GM23338 (cell line): ENCODE results near the gene MAN1C1. TPM values are rescaled to one million over a fixed set of nuclear protein-coding genes. Genes with fewer than 3 reads are reported as not detected.

Experiments used
- ATAC-seq: fragments of 200-7000 bp; cut with Tn5 transposase; 3 replicates; pipeline ENCODE4 v1.9.1; 2020
- DNase-seq: peaks from one replicate; pipeline ENCODE4 v3.0.0-alpha.2; 2015; ENCODE audit warnings: low spot score
- H2AFZ ChIP-seq: fragments of 200-600 bp; sonication (generic); 2 replicates; pipeline ENCODE4 v1.8.0; 2016; ENCODE audit warnings: antibody characterized with exemption, mild to moderate bottlenecking, moderate library complexity
- H3F3A ChIP-seq: fragments of 200-600 bp; sonication (generic); replicated peaks from 2 replicates; pipeline ENCODE4 v1.8.0; 2017; ENCODE audit warnings: antibody characterized with exemption, mixed run types, low read depth
- H3K27ac ChIP-seq: fragments of 200-600 bp; sonication (generic); 2 replicates; pipeline ENCODE4 v1.6.1; 2016; ENCODE audit warnings: low read depth
- H3K27me3 ChIP-seq: fragments of 200-600 bp; sonication (generic); 2 replicates; pipeline ENCODE4 v1.8.0; 2016; ENCODE audit warnings: mild to moderate bottlenecking, mixed run types, moderate library complexity; ENCODE audit not compliant: insufficient read depth
- H3K36me3 ChIP-seq: fragments of 200-600 bp; sonication (generic); 2 replicates; pipeline ENCODE4 v1.8.0; 2016; ENCODE audit warnings: mild to moderate bottlenecking; ENCODE audit not compliant: insufficient read depth
- H3K4me1 ChIP-seq: fragments of 200-600 bp; sonication (generic); 2 replicates; pipeline ENCODE4 v1.8.0; 2016; ENCODE audit warnings: mild to moderate bottlenecking, moderate library complexity; ENCODE audit not compliant: insufficient read depth
- H3K4me2 ChIP-seq: fragments of 200-600 bp; sonication (generic); 2 replicates; pipeline ENCODE4 v1.7.1; 2017; ENCODE audit warnings: mixed run types
- H3K4me3 ChIP-seq: fragments of 200-600 bp; sonication (generic); 2 replicates; pipeline ENCODE4 v1.6.1; 2016; ENCODE audit warnings: mixed run types
- H3K79me2 ChIP-seq: fragments of 200-600 bp; sonication (generic); replicated peaks from 2 replicates; pipeline ENCODE4 v1.8.0; 2017; ENCODE audit warnings: mild to moderate bottlenecking; ENCODE audit not compliant: insufficient read depth
- H3K9me2 ChIP-seq: fragments of 200-600 bp; sonication (generic); 2 replicates; pipeline ENCODE4 v1.8.0; 2017; ENCODE audit not compliant: insufficient read depth
- H4K20me1 ChIP-seq: fragments of 200-600 bp; sonication (generic); replicated peaks from 2 replicates; pipeline ENCODE4 v1.8.0; 2017; ENCODE audit warnings: mild to moderate bottlenecking; ENCODE audit not compliant: insufficient read depth
- H3K27ac Mint-ChIP-seq: 2 replicates; pipeline ENCODE4 v1.8.0; 2020; ENCODE audit warnings: inconsistent platforms, mild to moderate bottlenecking, moderate library complexity, mixed read lengths
- H3K27me3 Mint-ChIP-seq: 3 replicates; pipeline ENCODE4 v1.8.0; 2022; ENCODE audit warnings: low read depth, mild to moderate bottlenecking, moderate library complexity, mixed read lengths, inconsistent platforms; ENCODE audit not compliant: insufficient read depth, poor library complexity
- H3K36me3 Mint-ChIP-seq: 3 replicates; pipeline ENCODE4 v1.8.0; 2021; ENCODE audit warnings: low read depth, mild to moderate bottlenecking, inconsistent platforms, moderate library complexity, mixed read lengths
- H3K4me1 Mint-ChIP-seq: 3 replicates; pipeline ENCODE4 v1.8.0; 2020; ENCODE audit warnings: mild to moderate bottlenecking, inconsistent platforms, mixed read lengths
- H3K4me3 Mint-ChIP-seq: 3 replicates; pipeline ENCODE4 v1.8.0; 2021; ENCODE audit warnings: moderate library complexity, mild to moderate bottlenecking, inconsistent platforms, mixed read lengths
- H3K9me3 Mint-ChIP-seq: 3 replicates; pipeline ENCODE4 v1.8.0; 2020; ENCODE audit warnings: moderate library complexity, mild to moderate bottlenecking, inconsistent platforms, mixed read lengths
- CREB1 ChIP-seq: fragments of 250-450 bp; sonication (Bioruptor Pico); IDR thresholded peaks from 2 replicates; pipeline ENCODE4 v1.5.0; 2020; ENCODE audit warnings: low read depth, mild to moderate bottlenecking, moderate library complexity
- EZH2 ChIP-seq: fragments of 200-600 bp; sonication (generic); IDR thresholded peaks from one replicate; pipeline ENCODE4 v1.8.0; 2017; ENCODE audit warnings: antibody characterized with exemption, mild to moderate bottlenecking, low read depth; ENCODE audit not compliant: unreplicated experiment
- EZH2phosphoT487 ChIP-seq: fragments of 200-600 bp; sonication (generic); IDR thresholded peaks from one replicate; pipeline ENCODE4 v1.8.1; 2018; ENCODE audit warnings: antibody characterized with exemption; ENCODE audit not compliant: unreplicated experiment
- NANOG ChIP-seq: IDR thresholded peaks from 2 replicates; pipeline ENCODE4 v1.6.1; 2016; ENCODE audit warnings: antibody characterized with exemption, borderline replicate concordance
- STAT1 ChIP-seq: IDR thresholded peaks from one replicate; pipeline ENCODE4 v1.6.1; 2016; ENCODE audit warnings: antibody characterized with exemption; ENCODE audit not compliant: unreplicated experiment
- ZNF114 ChIP-seq: fragments of 250-450 bp; sonication (Bioruptor Pico); IDR thresholded peaks from 2 replicates; pipeline ENCODE4 v1.5.0; 2020; ENCODE audit warnings: mild to moderate bottlenecking, moderate library complexity
- ZNF331 ChIP-seq: fragments of 250-450 bp; sonication (Bioruptor Pico); IDR thresholded peaks from 2 replicates; pipeline ENCODE4 v1.5.0; 2020; ENCODE audit warnings: low read depth, mild to moderate bottlenecking, moderate library complexity
- ZNF462 ChIP-seq: fragments of 250-450 bp; sonication (Bioruptor Pico); IDR thresholded peaks from 2 replicates; pipeline ENCODE4 v1.5.0; 2020; ENCODE audit warnings: mild to moderate bottlenecking, moderate library complexity
- polyA plus RNA-seq: library from polyadenylated mRNA; unstranded; fragments of >200 nt; fragmentation: Nextera tagmentation; extraction: Ambion mirVana; gene quantifications from 2 replicates; pipeline ENCODE4 v1.2.1, GENCODE V29; 2016
- total RNA-seq: library from RNA; depleted of rRNA; stranded (reverse); fragments of >200 nt; shearing (Covaris generic); gene quantifications from 2 replicates; pipeline ENCODE4 v1.2.3, GENCODE V29; 2014
- TF ChIP-seq, protein P1 (sequence below), 2 experiments: fragments of 200-600 bp in 1 of 2; sonication (generic) in 1 of 2; conservative IDR thresholded peaks; 2 replicates each; pipeline versions ENCODE4 v1.5.1 to v1.6.1; 2016 to 2017; ENCODE audit warnings: antibody characterized with exemption in 2 of 2, low read depth in 2 of 2, mild to moderate bottlenecking in 2 of 2, moderate library complexity in 1 of 2

The MAN1C1 gene
- total and polyA plus RNA-seq, 2 experiments from 2014 or later, result 5.4 to 13.6 TPM

DNA sequence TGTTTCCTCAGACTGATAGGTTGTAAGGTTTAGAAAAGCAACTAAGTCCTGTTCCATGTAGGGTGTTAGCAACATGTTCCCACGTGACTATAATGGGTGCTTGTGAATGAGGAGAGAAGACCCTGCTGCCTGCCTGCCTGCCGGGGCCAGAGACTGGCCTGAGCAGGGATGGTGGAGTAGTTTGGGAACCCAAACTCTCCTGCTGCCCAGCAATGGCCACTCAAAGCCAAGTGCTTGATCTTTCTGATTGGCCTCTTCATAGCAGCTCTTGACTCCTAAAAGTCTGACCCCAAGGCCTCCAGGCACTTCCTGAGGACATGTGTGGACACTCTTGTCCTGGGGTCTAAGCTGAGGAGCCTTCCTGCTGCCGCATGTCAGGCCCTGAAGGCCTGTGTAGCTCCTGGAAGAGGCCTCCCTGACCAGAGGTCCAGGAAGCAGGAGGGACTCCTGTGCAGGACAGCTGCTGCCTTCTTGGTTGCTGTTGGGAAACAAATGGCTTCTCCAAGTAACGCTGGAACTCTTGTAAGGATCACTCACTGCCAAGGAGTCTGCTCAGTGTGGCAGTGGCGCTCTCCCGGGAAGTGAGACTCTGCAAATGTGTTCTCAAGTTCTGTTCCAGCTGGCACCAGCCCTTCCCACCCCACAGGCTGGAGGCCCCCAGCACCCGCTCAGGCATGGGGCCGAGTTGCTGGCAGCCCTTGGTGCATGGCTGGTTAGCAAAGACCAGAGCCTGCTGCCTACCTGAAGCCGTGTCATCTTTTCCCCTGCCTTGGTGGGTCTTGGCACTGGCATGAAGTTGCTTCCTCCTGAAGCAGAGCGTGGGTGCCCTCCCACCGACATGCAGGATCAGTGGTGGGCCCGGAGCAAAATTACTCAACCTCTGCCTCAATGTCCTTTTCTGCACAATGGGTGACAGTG lies 35.5 kb downstream of the MAN1C1 start:
- no peaks in the 10 kb centered on the region for H3K4me1 Mint-ChIP-seq
- ATAC-seq, result no peak
- H3K27ac ChIP-seq, result no peak overlapping the region

GRCh38 chr1:25653558-25653957 lies 37.0 kb downstream of the MAN1C1 start:
- Mint-ChIP-seq H3K4me3 (no peak overlapping the region), H3K4me1 (no peaks in the 10 kb centered on the region), H3K9me3 (no peaks in the 10 kb centered on the region), H3K27me3 (peaks cover 3% of the 10 kb centered on the region), H3K36me3 (no peaks in the 10 kb centered on the region), H3K27ac (no peak overlapping the region)
- no peak overlapping the region for H3K4me2 ChIP-seq
- H2AFZ ChIP-seq, result no peak overlapping the region
- no peaks in the 10 kb centered on the region for H3K9me2 ChIP-seq
- no peak overlapping the region for H3K27ac ChIP-seq
- ATAC-seq (no peak), DNase-seq (no peak)
- H3K36me3 ChIP-seq, result no peaks in the 10 kb centered on the region
- H3K79me2 ChIP-seq, result no peaks in the 10 kb centered on the region
- no peaks in the 10 kb centered on the region; the same call in 1 of the 2 replicates for H4K20me1 ChIP-seq
- no peak overlapping the region for H3K4me3 ChIP-seq
- H3K27me3 ChIP-seq, result no peaks in the 10 kb centered on the region
- no peaks in the 10 kb centered on the region for H3F3A ChIP-seq
- no peaks in the 10 kb centered on the region for H3K4me1 ChIP-seq
- TF ChIP-seq ZNF462 (CRISPR knock-in tag) (no peak), ZNF331 (CRISPR knock-in tag) (no peak), CREB1 (CRISPR knock-in tag) (no peak), EZH2 (no peak), NANOG (no peak), ZNF114 (CRISPR knock-in tag) (no peak), STAT1 (no peak), EZH2phosphoT487 (no peak)
- TF ChIP-seq, protein P1, sequence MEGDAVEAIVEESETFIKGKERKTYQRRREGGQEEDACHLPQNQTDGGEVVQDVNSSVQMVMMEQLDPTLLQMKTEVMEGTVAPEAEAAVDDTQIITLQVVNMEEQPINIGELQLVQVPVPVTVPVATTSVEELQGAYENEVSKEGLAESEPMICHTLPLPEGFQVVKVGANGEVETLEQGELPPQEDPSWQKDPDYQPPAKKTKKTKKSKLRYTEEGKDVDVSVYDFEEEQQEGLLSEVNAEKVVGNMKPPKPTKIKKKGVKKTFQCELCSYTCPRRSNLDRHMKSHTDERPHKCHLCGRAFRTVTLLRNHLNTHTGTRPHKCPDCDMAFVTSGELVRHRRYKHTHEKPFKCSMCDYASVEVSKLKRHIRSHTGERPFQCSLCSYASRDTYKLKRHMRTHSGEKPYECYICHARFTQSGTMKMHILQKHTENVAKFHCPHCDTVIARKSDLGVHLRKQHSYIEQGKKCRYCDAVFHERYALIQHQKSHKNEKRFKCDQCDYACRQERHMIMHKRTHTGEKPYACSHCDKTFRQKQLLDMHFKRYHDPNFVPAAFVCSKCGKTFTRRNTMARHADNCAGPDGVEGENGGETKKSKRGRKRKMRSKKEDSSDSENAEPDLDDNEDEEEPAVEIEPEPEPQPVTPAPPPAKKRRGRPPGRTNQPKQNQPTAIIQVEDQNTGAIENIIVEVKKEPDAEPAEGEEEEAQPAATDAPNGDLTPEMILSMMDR (conservative IDR thresholded peaks at IDR 0.05; ENCODE audit: low read depth in 2 of 2), result no peak

More for the DNA sequence above, 35.5 kb downstream of the MAN1C1 start:
- H3K27me3 ChIP-seq, result no peaks in the 10 kb centered on the region
- H3K9me2 ChIP-seq, result no peaks in the 10 kb centered on the region
- DNase-seq, result no peak
- H3F3A ChIP-seq, result no peaks in the 10 kb centered on the region
- TF ChIP-seq EZH2phosphoT487 (no peak), CREB1 (CRISPR knock-in tag) (no peak)
- Mint-ChIP-seq H3K36me3 (no peaks in the 10 kb centered on the region), H3K9me3 (no peaks in the 10 kb centered on the region), H3K27ac (no peak overlapping the region), H3K4me3 (no peak overlapping the region), H3K27me3 (peaks cover 5% of the 10 kb centered on the region)
- no peak overlapping the region for H2AFZ ChIP-seq
- H3K79me2 ChIP-seq, result no peaks in the 10 kb centered on the region
- no peaks in the 10 kb centered on the region for H3K4me1 ChIP-seq
- no peak overlapping the region for H3K4me2 ChIP-seq
- H3K36me3 ChIP-seq, result no peaks in the 10 kb centered on the region
- no peak overlapping the region for H3K4me3 ChIP-seq
- no peaks in the 10 kb centered on the region; the same call in 1 of the 2 replicates for H4K20me1 ChIP-seq
